A673 (cell line): ENCODE results near the gene TMEM130. TPM values are rescaled to one million over a fixed set of nuclear protein-coding genes. Genes with fewer than 3 reads are reported as not detected.
"Not testable (repeated sequence)": the region's sequence is repeated elsewhere in the genome, so short reads cannot be mapped to it uniquely, and the experiment has no call there.

Experiments used
- BruUV-seq: library from RNA; stranded (reverse); fragments of 400-500 nt; replicated peaks from 2 replicates; lab custom pipeline; 2021; lab: Mats Ljungman, UMichigan
- CTCF ChIA-PET: fragments of 300-600 bp; sonication (Branson Sonifier 250); formaldehyde crosslinking; loops from one replicate; lab custom pipeline; 2022; ENCODE audit warnings: antibody characterized with exemption; lab: Charles Lee
- POLR2A ChIA-PET: fragments of 300-600 bp; sonication (Branson Sonifier 250); formaldehyde crosslinking; loops from one replicate; lab custom pipeline; 2022; ENCODE audit warnings: antibody characterized with exemption; ENCODE audit not compliant: low non-redundant PET; lab: Charles Lee
- DNase-seq: peaks from one replicate; pipeline ENCODE4 v3.0.0-alpha.2; 2015; ENCODE audit warnings: low spot score
- H3K27ac ChIP-seq: fragments of 200-600 bp; sonication (generic); 2 replicates; pipeline ENCODE4 v1.5.1; 2016; ENCODE audit warnings: mixed run types, low read depth, mild to moderate bottlenecking, mixed read lengths, antibody characterized with exemption, low read length; ENCODE audit not compliant: poor library complexity, severe bottlenecking
- H3K27me3 ChIP-seq: fragments of 200-600 bp; sonication (generic); replicated peaks from 2 replicates; pipeline ENCODE4 v1.6.1; 2017; ENCODE audit warnings: mixed run types, low read depth, mild to moderate bottlenecking, mixed read lengths, antibody characterized with exemption, low read length; ENCODE audit not compliant: insufficient read depth, poor library complexity
- H3K36me3 ChIP-seq: fragments of 200-600 bp; sonication (generic); 2 replicates; pipeline ENCODE4 v1.6.1; 2016; ENCODE audit warnings: mixed run types, mild to moderate bottlenecking, mixed read lengths, antibody characterized with exemption, low read length; ENCODE audit not compliant: insufficient read depth, poor library complexity, severe bottlenecking
- H3K4me1 ChIP-seq: fragments of 200-600 bp; sonication (generic); 2 replicates; pipeline ENCODE4 v1.6.1; 2017; ENCODE audit warnings: mixed run types, mild to moderate bottlenecking, mixed read lengths, antibody characterized with exemption, low read length; ENCODE audit not compliant: insufficient read depth, poor library complexity, severe bottlenecking
- H3K4me3 ChIP-seq: fragments of 200-600 bp; sonication (generic); 2 replicates; pipeline ENCODE4 v1.5.1; 2016; ENCODE audit warnings: low read depth, mixed run types, mild to moderate bottlenecking, mixed read lengths, low read length; ENCODE audit not compliant: poor library complexity, severe bottlenecking
- H3K9me3 ChIP-seq: fragments of 200-600 bp; sonication (generic); 2 replicates; pipeline ENCODE4 v1.6.1; 2016; ENCODE audit warnings: mixed run types, low read depth, mild to moderate bottlenecking, mixed read lengths, antibody characterized with exemption, low read length; ENCODE audit not compliant: poor library complexity, severe bottlenecking
- CTCF ChIP-seq: fragments of 300-800, 200-600 bp; sonication (generic); conservative IDR thresholded peaks from 2 replicates; pipeline ENCODE4 v1.5.1; 2017; ENCODE audit warnings: low read depth, mild to moderate bottlenecking, antibody characterized with exemption, low read length, moderate library complexity, mixed read lengths
- EZH2 ChIP-seq: fragments of 200-600 bp; sonication (generic); IDR thresholded peaks from 2 replicates; pipeline ENCODE4 v1.6.1; 2017; ENCODE audit warnings: borderline replicate concordance, low read depth, mild to moderate bottlenecking, mixed read lengths, antibody characterized with exemption, low read length; ENCODE audit not compliant: poor library complexity, severe bottlenecking
- intact Hi-C: fragments of 100-400 bp; cut with micrococcal nuclease; formaldehyde crosslinking; loops from one replicate; pipeline ENCODE4 v1.10.0; 2022; ENCODE audit not compliant: unreplicated experiment
- total RNA-seq: library from RNA; stranded (reverse); gene quantifications from 2 replicates; pipeline ENCODE4 v1.2.3, GENCODE V29; 2021

The TMEM130 gene
- total RNA-seq, 1 experiment from 2014 or later = not detected

GRCh38 chr7:98855610-98856422, 14.0 kb downstream of the TMEM130 start:
- H3K27me3 ChIP-seq = no peaks in the 10 kb centered on the region
- intact Hi-C loops = no loop called here
- ChIA-PET POLR2A (no interaction called here), CTCF (no interaction called here)
- H3K4me3 ChIP-seq = no peak overlapping the region
- no peaks in the 10 kb centered on the region for H3K4me1 ChIP-seq
- H3K9me3 ChIP-seq = no peaks in the 10 kb centered on the region
- H3K27ac ChIP-seq = no peak overlapping the region
- BruUV-seq = no TSS peak
- no peaks in the 10 kb centered on the region for H3K36me3 ChIP-seq
- no peak for DNase-seq
- TF ChIP-seq EZH2 (no peak), CTCF (no peak)

GRCh38 chr7:98852826-98853225, 17.0 kb downstream of the TMEM130 start:
- no TSS peak for BruUV-seq

GRCh38 chr7:98848918-98849317, 20.9 kb downstream of the TMEM130 start:
- DNase-seq = no peak
- BruUV-seq = no TSS peak
- Histone ChIP-seq H3K27ac (no peak overlapping the region), H3K36me3 (no peaks in the 10 kb centered on the region), H3K4me3 (no peak overlapping the region), H3K4me1 (no peaks in the 10 kb centered on the region), H3K27me3 (no peaks in the 10 kb centered on the region), H3K9me3 (peaks cover 4% of the 10 kb centered on the region)
- intact Hi-C loops = no loop called here
- POLR2A ChIA-PET = no interaction called here
- CTCF ChIA-PET = no interaction called here
- no peak for TF ChIP-seq EZH2
- TF ChIP-seq CTCF = no peak

More at GRCh38 chr7:98852826-98853225, 17.0 kb downstream of the TMEM130 start:
- H3K27me3 ChIP-seq = no peaks in the 10 kb centered on the region
- no peak for DNase-seq
- intact Hi-C loops = no loop called here
- no peaks in the 10 kb centered on the region for H3K4me1 ChIP-seq
- no peak overlapping the region for H3K4me3 ChIP-seq
- ChIA-PET POLR2A (no interaction called here), CTCF (no interaction called here)
- H3K36me3 ChIP-seq = no peaks in the 10 kb centered on the region
- H3K9me3 ChIP-seq = peaks cover 4% of the 10 kb centered on the region
- H3K27ac ChIP-seq = no peak overlapping the region
- no peak for TF ChIP-seq EZH2
- TF ChIP-seq CTCF = no peak

- BruUV-seq, H3K4me3 ChIP-seq, POLR2A ChIA-PET, H3K27me3 ChIP-seq, H3K36me3 ChIP-seq, H3K4me1 ChIP-seq, DNase-seq, H3K27ac ChIP-seq, H3K9me3 ChIP-seq, CTCF ChIA-PET: not testable (repeated sequence)
- intact Hi-C loops = loop anchor here (5.0 kb wide), 3 partner anchors 95 to 820 kb away; no protein-coding TSS in a partner anchor
Measured at GRCh38 chr7:98842552-98842951, 27.3 kb downstream of the TMEM130 start.
